ENCODE data around the gene KLHL40.

DNA sequence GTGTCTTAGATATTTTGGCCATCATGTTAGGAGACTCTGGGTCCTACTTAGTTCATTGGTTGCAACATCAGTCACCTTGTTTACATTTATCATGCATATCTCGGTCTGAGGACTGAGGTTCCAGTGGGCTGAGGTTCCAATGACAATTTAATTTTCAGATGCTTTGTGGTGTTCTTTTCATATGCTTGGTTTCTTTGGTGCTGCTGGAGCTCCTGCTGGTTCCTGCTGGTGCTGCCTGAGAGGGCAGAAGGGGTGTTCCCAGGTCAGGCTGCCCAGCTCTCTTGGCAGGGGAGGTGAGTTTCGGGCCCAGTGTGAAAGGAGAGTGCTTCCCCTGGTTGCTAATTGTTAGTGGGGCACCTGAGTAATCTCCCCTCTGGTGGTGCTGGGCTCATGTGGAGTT lies 6.9 kb upstream of the KLHL40 start:
- TF ChIP-seq POLR2A (IDR thresholded peaks at IDR 0.05; ENCODE audit: low read length) (no peak), GATA1 (IDR thresholded peaks at IDR 0.05; ENCODE audit: low read depth, low read length) (no peak)

All from erythroblast (primary cell).